Spinal cord (tissue), 10 donors: ENCODE measurements around the gene TMEM107. TPM values are rescaled to one million over a fixed set of nuclear protein-coding genes. Genes with fewer than 3 reads are reported as not detected.

Experiments
- DNase-seq, 6 donors: peaks; one replicate each; pipeline versions ENCODE4 v3.0.0 to v3.0.0-alpha.2; 2013 to 2015; ENCODE audit warnings: low spot score in 6 of 6, low read depth in 4 of 6
- H3K27ac ChIP-seq: one replicate; pipeline ENCODE4 v1.5.1; 2013; ENCODE audit warnings: low read depth, low read length, control low read depth
- H3K27me3 ChIP-seq: one replicate; pipeline ENCODE4 v1.6.1; 2013; ENCODE audit warnings: low read length; ENCODE audit not compliant: control insufficient read depth, insufficient read depth
- H3K36me3 ChIP-seq: one replicate; pipeline ENCODE4 v1.6.1; 2013; ENCODE audit warnings: low read length; ENCODE audit not compliant: control insufficient read depth, insufficient read depth
- H3K4me1 ChIP-seq: one replicate; pipeline ENCODE4 v1.6.1; 2013; ENCODE audit warnings: low read length; ENCODE audit not compliant: control insufficient read depth, insufficient read depth
- H3K4me3 ChIP-seq: one replicate; pipeline ENCODE4 v1.5.1; 2013; ENCODE audit warnings: low read depth, low read length, control low read depth
- H3K9me3 ChIP-seq: one replicate; pipeline ENCODE4 v1.6.1; 2013; ENCODE audit warnings: low read length; ENCODE audit not compliant: control insufficient read depth, insufficient read depth
- WGBS: methylation state at CpG from one replicate; pipeline ENCODE4 v1.1.5; 2013; ENCODE audit warnings: missing lambda C conversion rate; ENCODE audit not compliant: insufficient coverage; 5-methylcytosine and 5-hydroxymethylcytosine counted together
- polyA plus RNA-seq, 2 donors: library from polyadenylated mRNA; unstranded; fragments of 120-200 nt; gene quantifications; one replicate each; pipeline ENCODE4 v1.2.1, GENCODE V29; 2013; ENCODE audit not compliant: insufficient read length in 2 of 2
- total RNA-seq, 2 donors: library from RNA; depleted of rRNA in 1 of 2; stranded (reverse); fragments of 120-200 nt in 1 of 2; fragments of >200 nt in 1 of 2; gene quantifications; one replicate each; pipeline versions ENCODE4 v1.2.3 to v1.2.4, GENCODE V29; 2013 to 2014
- donor health status: healthy.

TMEM107 gene
- total and polyA plus RNA-seq, 4 donors = 19.0 to 48.1 (median 22.5) TPM

- Histone ChIP-seq H3K4me3 (peak within 1 kb of the TSS; percentile 95), H3K27me3 (no peaks in the 10 kb centered on the region), H3K9me3 (no peaks in the 10 kb centered on the region), H3K27ac (peak within 1 kb of the TSS; percentile 95), H3K36me3 (peaks cover 43% of the 10 kb centered on the region), H3K4me1 (peaks cover 59% of the 10 kb centered on the region)
- WGBS = under 1% methylated on average over 75 of the region's 75 CpGs
- peak in 1 of 6 donors; percentile 95 for DNase-seq
Measured at GRCh38 chr17:8162233-8162996, 13.8 kb downstream of the TMEM107 start, which contains the start of gene VAMP2. VAMP2 (minus strand) TSS chr17:8162948; CDS start chr17:8162879, 69 bp downstream.

- Histone ChIP-seq H3K4me3 (peak overlapping the region; percentile 95), H3K27ac (peak overlapping the region; percentile 94), H3K4me1 (peaks cover 63% of the 10 kb centered on the region), H3K27me3 (no peaks in the 10 kb centered on the region), H3K9me3 (no peaks in the 10 kb centered on the region), H3K36me3 (peaks cover 43% of the 10 kb centered on the region)
- WGBS = 77% methylated on average over 11 of the region's 19 CpGs
- DNase-seq = no peak
Measured at GRCh38 chr17:8161289-8162232, 14.6 kb downstream of the TMEM107 start.

GRCh38 chr17:8160741-8161221, 15.4 kb downstream of the TMEM107 start:
- DNase-seq = no peak
- Histone ChIP-seq H3K9me3 (no peaks in the 10 kb centered on the region), H3K4me3 (no peak overlapping the region), H3K27ac (peak overlapping the region; percentile 94), H3K4me1 (peaks cover 66% of the 10 kb centered on the region), H3K36me3 (peaks cover 43% of the 10 kb centered on the region), H3K27me3 (no peaks in the 10 kb centered on the region)
- 71% methylated on average over 4 of the region's 5 CpGs for WGBS

DNA sequence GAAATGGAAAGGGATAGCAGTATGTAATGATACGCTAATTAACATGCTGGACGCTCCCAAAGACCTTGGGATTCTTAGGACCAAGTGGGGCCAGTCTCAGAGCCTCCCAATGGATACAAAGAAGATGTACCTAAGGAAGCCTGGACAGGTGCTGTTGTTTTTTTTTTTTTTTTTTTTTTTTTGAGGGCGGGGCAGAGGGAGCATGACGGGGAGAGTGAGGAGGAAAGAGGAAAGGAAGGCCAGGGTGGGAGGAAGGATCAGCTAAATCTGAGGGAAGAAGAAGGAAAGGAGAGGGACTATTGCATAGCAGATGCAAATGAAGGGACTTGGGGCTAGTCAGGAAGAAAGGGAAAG, 16.0 kb downstream of the TMEM107 start:
- WGBS = 81% methylated on average over 3 of the region's 4 CpGs
- peak overlapping the region; percentile 94 for H3K27ac ChIP-seq

DNA sequence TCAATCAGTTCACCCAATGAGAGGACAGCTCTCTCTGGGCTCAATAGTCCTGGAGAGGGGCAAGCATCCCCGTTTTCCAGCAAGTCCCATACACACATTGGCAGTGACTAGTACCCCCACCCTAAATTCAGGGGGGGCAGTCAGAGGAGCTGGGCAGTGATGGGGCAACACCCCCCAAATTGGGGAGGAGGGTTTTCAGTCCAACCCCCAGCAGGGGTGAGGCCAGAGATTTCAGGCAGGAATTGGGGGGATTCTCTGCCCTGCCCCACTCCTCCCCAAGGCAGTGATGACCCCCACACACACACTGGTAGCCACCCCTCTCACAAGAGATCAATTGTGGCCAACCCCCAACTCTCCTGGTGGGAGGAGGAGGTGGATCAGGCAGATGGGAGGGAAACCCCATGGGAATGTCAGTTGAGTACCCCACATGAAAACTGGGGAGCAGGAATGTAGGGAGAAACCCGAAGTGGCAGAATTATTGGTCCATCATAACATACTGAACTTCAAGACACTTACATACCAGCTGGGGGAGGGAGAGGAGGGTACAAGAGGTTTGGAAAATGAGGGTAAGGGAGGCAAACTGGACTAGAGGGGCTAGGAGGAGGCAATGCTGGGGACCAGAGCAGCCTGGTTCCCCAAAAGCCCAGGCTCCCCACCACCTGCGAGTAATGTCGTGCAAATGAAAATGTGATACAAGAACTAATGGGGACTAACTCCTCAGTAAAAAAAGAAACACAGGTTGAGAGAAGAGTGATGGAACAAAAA, 16.5 kb downstream of the TMEM107 start:
- WGBS = 75% methylated on average over 2 of the region's 4 CpGs
- peak overlapping the region; percentile 94 for H3K27ac ChIP-seq
- peaks cover 72% of the 10 kb centered on the region for H3K4me1 ChIP-seq
- H3K4me3 ChIP-seq = no peak overlapping the region
- H3K9me3 ChIP-seq = no peaks in the 10 kb centered on the region
- DNase-seq = no peak
- H3K36me3 ChIP-seq = peaks cover 43% of the 10 kb centered on the region
- H3K27me3 ChIP-seq = no peaks in the 10 kb centered on the region

More for the DNA sequence above, 16.0 kb downstream of the TMEM107 start:
- H3K27me3 ChIP-seq = no peaks in the 10 kb centered on the region
- H3K4me1 ChIP-seq = peaks cover 72% of the 10 kb centered on the region
- no peak overlapping the region for H3K4me3 ChIP-seq
- peaks cover 43% of the 10 kb centered on the region for H3K36me3 ChIP-seq
- no peaks in the 10 kb centered on the region for H3K9me3 ChIP-seq
- no peak for DNase-seq

- peak overlapping the region; percentile 16 for H3K4me3 ChIP-seq
- H3K9me3 ChIP-seq = no peaks in the 10 kb centered on the region
- no peaks in the 10 kb centered on the region for H3K27me3 ChIP-seq
- no CpG with 5 or more reads among the region's 3 CpGs for WGBS
- H3K36me3 ChIP-seq = peaks cover 43% of the 10 kb centered on the region
- no peak for DNase-seq
- H3K4me1 ChIP-seq = peaks cover 72% of the 10 kb centered on the region
- H3K27ac ChIP-seq = peak overlapping the region; percentile 89
Measured at GRCh38 chr17:8159032-8159400, 17.2 kb downstream of the TMEM107 start.

GRCh38 chr17:8158267-8159031, 17.7 kb downstream of the TMEM107 start:
- Histone ChIP-seq H3K9me3 (no peaks in the 10 kb centered on the region), H3K4me3 (peak overlapping the region; percentile 16), H3K27me3 (no peaks in the 10 kb centered on the region), H3K36me3 (peaks cover 43% of the 10 kb centered on the region), H3K4me1 (peaks cover 72% of the 10 kb centered on the region), H3K27ac (peak overlapping the region; percentile 89)
- peak in 2 of 6 donors; percentile 90 to 92 for DNase-seq
- 47% methylated on average over 15 of the region's 20 CpGs for WGBS

GRCh38 chr17:8156246-8156992, 19.8 kb downstream of the TMEM107 start:
- Histone ChIP-seq H3K4me3 (peak overlapping the region; percentile 81), H3K4me1 (peaks cover 78% of the 10 kb centered on the region), H3K36me3 (peaks cover 33% of the 10 kb centered on the region), H3K27ac (peak overlapping the region; percentile 100), H3K9me3 (no peaks in the 10 kb centered on the region), H3K27me3 (no peaks in the 10 kb centered on the region)
- under 1% methylated on average over 59 of the region's 59 CpGs for WGBS
- peak; percentile 99 to 100 (median 100) for DNase-seq
